Spleen (tissue), 11 donors: Measurements from ENCODE around the gene TUBB8. TPM values are rescaled to one million over a fixed set of nuclear protein-coding genes. Genes with fewer than 3 reads are reported as not detected.

Experiments
- DNase-seq: peaks from one replicate; pipeline ENCODE4 v3.0.0-alpha.2; 2020
- H3K27ac ChIP-seq, 8 donors: fragments of 200-600 bp; sonication (generic) in 7 of 8; 1 replicate in 4 of 8; 2 replicates in 4 of 8; pipeline versions ENCODE4 v1.5.0 to v1.8.0; 2016 to 2021; ENCODE audit warnings: inconsistent platforms in 4 of 8, mild to moderate bottlenecking in 4 of 8, moderate library complexity in 1 of 8
- H3K27me3 ChIP-seq, 7 donors: fragments of 200-600 bp; sonication (generic) in 6 of 7; replicated peaks in 1 of 7; 1 replicate in 4 of 7; 2 replicates in 3 of 7; pipeline versions ENCODE4 v1.5.0 to v1.8.0; 2016 to 2021; ENCODE audit warnings: inconsistent platforms in 3 of 7, mild to moderate bottlenecking in 1 of 7
- H3K36me3 ChIP-seq, 6 donors: fragments of 200-600 bp; sonication (generic) in 5 of 6; 1 replicate in 4 of 6; 2 replicates in 2 of 6; pipeline versions ENCODE4 v1.5.0 to v1.8.0; 2016 to 2021; ENCODE audit warnings: inconsistent platforms in 2 of 6
- H3K4me1 ChIP-seq, 6 donors: fragments of 200-600 bp; sonication (generic) in 5 of 6; 1 replicate in 3 of 6; 2 replicates in 3 of 6; pipeline versions ENCODE4 v1.5.0 to v1.8.0; 2016 to 2021; ENCODE audit warnings: inconsistent platforms in 3 of 6
- H3K4me3 ChIP-seq, 8 donors: fragments of 200-600 bp; sonication (generic) in 7 of 8; 1 replicate in 4 of 8; 2 replicates in 4 of 8; pipeline versions ENCODE4 v1.5.0 to v1.8.0; 2016 to 2021; ENCODE audit warnings: inconsistent platforms in 4 of 8, mild to moderate bottlenecking in 4 of 8, moderate library complexity in 2 of 8
- H3K9me3 ChIP-seq, 8 donors: fragments of 200-600 bp; sonication (generic) in 7 of 8; 1 replicate in 4 of 8; 2 replicates in 4 of 8; pipeline versions ENCODE4 v1.5.0 to v1.8.0; 2016 to 2021; ENCODE audit warnings: inconsistent platforms in 4 of 8
- POLR2A ChIP-seq, 3 donors: fragments of 450-650 bp; IDR thresholded peaks; one replicate each; pipeline ENCODE4 v1.5.1; 2017; ENCODE audit warnings: antibody characterized with exemption in 3 of 3, mild to moderate bottlenecking in 1 of 3
- POLR2AphosphoS5 ChIP-seq, 3 donors: sonication (generic); formaldehyde crosslinking; IDR thresholded peaks; one replicate each; pipeline ENCODE4 v1.5.1; 2017; ENCODE audit warnings: antibody characterized with exemption in 3 of 3
- WGBS, 5 donors: extraction: QIAGEN DNeasy Blood & Tissue Kit in 3 of 5; methylation state at CpG; one replicate each; pipeline versions ENCODE4 v1.1.5 to v1.1.7; 2013 to 2018; 5-methylcytosine and 5-hydroxymethylcytosine counted together
- intact Hi-C: fragments of 100-400 bp; cut with DNase I; formaldehyde crosslinking; loops from one replicate; pipeline ENCODE4 v1.15.0; 2023; ENCODE audit warnings: low total_unique reads
- polyA plus RNA-seq, 3 donors: library from polyadenylated mRNA; stranded (reverse); fragments of 200-250 nt; gene quantifications; one replicate each; pipeline ENCODE4 v1.2.1, GENCODE V29; 2013
- total RNA-seq, 7 donors: library from RNA; depleted of rRNA in 3 of 7; stranded (reverse); fragments of >200 nt in 3 of 7; fragmentation: NEBNext Ultra II Directional in 4 of 7; extraction: Animal tissue kit (Norgen Biotek cat#: 25700) in 4 of 7; gene quantifications; one replicate each; pipeline versions ENCODE4 v1.1.0 to v1.2.1, GENCODE V29; 2016 to 2021
- TF ChIP-seq, protein P1 (sequence below), 11 experiments: fragments of 200-600 bp in 7 of 11; fragments of 450-650 bp in 4 of 11; sonication (generic) in 4 of 11; IDR thresholded peaks in 8 of 11; conservative IDR thresholded peaks in 3 of 11; 1 replicate in 7 of 11; 2 replicates in 4 of 11; pipeline versions ENCODE4 v1.4.0 to v1.8.0; 2016 to 2021; ENCODE audit warnings: antibody characterized with exemption in 11 of 11, inconsistent platforms in 4 of 11, mild to moderate bottlenecking in 1 of 11
- donor health status: healthy with polysubstance abuse.
- donor health status: DM: no; HTN: no; CAD: no; lungs with moderate emphysema.
- donor health status: DM: no; HTN: no; CAD: no.
- donor health status: Bipolar disorder and iron deficiency.
- donor health status: healthy.
- donor health status: DM: no; HTN: no; CAD: no.
- donor health status: DM: yes; HTN: yes; CAD: no.

Gene TUBB8
- total and polyA plus RNA-seq, 10 donors: 0.03 to 1.7 (median 0.68) TPM; not detected in 6

GRCh38 chr10:92846-93245 lies 43.8 kb upstream of the TUBB8 start:
- TF ChIP-seq, protein P1, sequence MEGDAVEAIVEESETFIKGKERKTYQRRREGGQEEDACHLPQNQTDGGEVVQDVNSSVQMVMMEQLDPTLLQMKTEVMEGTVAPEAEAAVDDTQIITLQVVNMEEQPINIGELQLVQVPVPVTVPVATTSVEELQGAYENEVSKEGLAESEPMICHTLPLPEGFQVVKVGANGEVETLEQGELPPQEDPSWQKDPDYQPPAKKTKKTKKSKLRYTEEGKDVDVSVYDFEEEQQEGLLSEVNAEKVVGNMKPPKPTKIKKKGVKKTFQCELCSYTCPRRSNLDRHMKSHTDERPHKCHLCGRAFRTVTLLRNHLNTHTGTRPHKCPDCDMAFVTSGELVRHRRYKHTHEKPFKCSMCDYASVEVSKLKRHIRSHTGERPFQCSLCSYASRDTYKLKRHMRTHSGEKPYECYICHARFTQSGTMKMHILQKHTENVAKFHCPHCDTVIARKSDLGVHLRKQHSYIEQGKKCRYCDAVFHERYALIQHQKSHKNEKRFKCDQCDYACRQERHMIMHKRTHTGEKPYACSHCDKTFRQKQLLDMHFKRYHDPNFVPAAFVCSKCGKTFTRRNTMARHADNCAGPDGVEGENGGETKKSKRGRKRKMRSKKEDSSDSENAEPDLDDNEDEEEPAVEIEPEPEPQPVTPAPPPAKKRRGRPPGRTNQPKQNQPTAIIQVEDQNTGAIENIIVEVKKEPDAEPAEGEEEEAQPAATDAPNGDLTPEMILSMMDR (IDR thresholded peaks at IDR 0.05 in 8 of 11, conservative IDR thresholded peaks at IDR 0.05 in 3 of 11): no peak
- TF ChIP-seq POLR2AphosphoS5 (IDR thresholded peaks at IDR 0.05) (no peak), POLR2A (IDR thresholded peaks at IDR 0.05) (no peak)
- no peak overlapping the region for H3K4me3 ChIP-seq
- intact Hi-C loops: no loop called here

DNA sequence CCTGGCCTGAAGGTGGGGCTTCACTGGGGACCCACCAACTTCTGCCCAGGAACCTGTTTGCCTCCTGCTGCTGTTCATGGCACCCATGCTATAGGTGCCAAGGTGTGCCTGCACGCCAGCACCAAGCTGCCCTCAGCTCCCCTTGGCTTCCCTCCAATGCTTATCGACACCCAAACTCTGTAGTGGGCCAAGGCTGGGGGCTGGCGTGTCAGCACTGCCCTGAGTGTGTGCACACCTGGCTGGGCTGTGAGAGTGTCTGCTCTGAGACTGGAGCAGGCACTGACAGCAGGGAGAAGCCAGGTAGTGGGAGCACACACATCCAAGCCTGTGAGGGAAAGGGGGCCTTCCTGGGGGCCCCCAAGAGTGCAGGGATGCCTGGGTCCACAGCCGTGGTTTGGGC lies 43.1 kb upstream of the TUBB8 start:
- no peak overlapping the region for H3K4me3 ChIP-seq
- no peak overlapping the region for H3K27ac ChIP-seq
- H3K36me3 ChIP-seq: no peaks in the 10 kb centered on the region
- 85 to 91% (median 91%) methylated on average over 1 to 4 of the region's 4 CpGs for WGBS, 5 donors
- no peak for DNase-seq
- TF ChIP-seq POLR2AphosphoS5 (IDR thresholded peaks at IDR 0.05) (no peak), POLR2A (IDR thresholded peaks at IDR 0.05) (no peak)
- TF ChIP-seq, protein P1 (IDR thresholded peaks at IDR 0.05 in 8 of 11, conservative IDR thresholded peaks at IDR 0.05 in 3 of 11): no peak
- H3K4me1 ChIP-seq: no peaks in the 10 kb centered on the region
- no peaks in the 10 kb centered on the region for H3K27me3 ChIP-seq
- peaks cover 12 to 32% (median 31%) of the 10 kb centered on the region in 8 donors for H3K9me3 ChIP-seq
- intact Hi-C loops: no loop called here

More at GRCh38 chr10:92846-93245, 43.8 kb upstream of the TUBB8 start:
- no peak overlapping the region for H3K27ac ChIP-seq
- H3K4me1 ChIP-seq: no peaks in the 10 kb centered on the region
- no peak for DNase-seq
- 88 to 99% (median 91%) methylated on average over 2 of the region's 2 CpGs for WGBS, 5 donors
- H3K36me3 ChIP-seq: no peaks in the 10 kb centered on the region
- no peaks in the 10 kb centered on the region for H3K27me3 ChIP-seq
- peaks cover 12 to 38% (median 37%) of the 10 kb centered on the region in 8 donors for H3K9me3 ChIP-seq

- Histone ChIP-seq H3K27me3 (peaks cover 0 to 5% (median 0%) of the 10 kb centered on the region in 7 donors), H3K4me3 (no peak overlapping the region), H3K27ac (no peak overlapping the region), H3K36me3 (no peaks in the 10 kb centered on the region), H3K9me3 (peaks cover 12 to 24% (median 23%) of the 10 kb centered on the region in 8 donors), H3K4me1 (no peaks in the 10 kb centered on the region)
- no peak for DNase-seq
- TF ChIP-seq, protein P1 (IDR thresholded peaks at IDR 0.05 in 8 of 11, conservative IDR thresholded peaks at IDR 0.05 in 3 of 11): no peak
- TF ChIP-seq POLR2AphosphoS5 (IDR thresholded peaks at IDR 0.05) (no peak), POLR2A (IDR thresholded peaks at IDR 0.05) (no peak)
- WGBS, 5 donors: 83 to 93% (median 87%) methylated on average over 8 of the region's 8 CpGs
- intact Hi-C loops: no loop called here
These were observed 42.2 kb upstream of the TUBB8 start for GRCh38 chr10:91313-91712.

DNA sequence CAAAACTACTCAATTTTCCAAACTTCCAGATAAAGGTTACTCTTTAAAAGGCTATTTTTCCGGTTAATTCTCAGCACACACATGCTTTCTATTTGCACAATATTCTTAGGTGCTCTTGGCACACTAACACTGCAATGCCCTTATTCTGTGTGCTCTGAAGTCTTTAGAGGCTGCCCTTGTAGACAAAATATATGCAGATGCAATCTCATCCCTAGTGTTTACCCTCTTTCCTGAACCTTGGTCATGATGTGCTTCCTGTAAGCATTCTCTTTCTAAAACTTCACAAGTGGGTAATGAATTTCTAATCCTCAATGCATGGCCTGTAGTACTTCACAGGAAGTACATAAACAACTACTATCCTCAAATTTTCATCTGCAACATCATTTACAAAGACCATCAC lies 41.1 kb upstream of the TUBB8 start:
- H3K9me3 ChIP-seq: peaks cover 4 to 13% (median 11%) of the 10 kb centered on the region in 8 donors
- TF ChIP-seq, protein P1 (IDR thresholded peaks at IDR 0.05 in 8 of 11, conservative IDR thresholded peaks at IDR 0.05 in 3 of 11): no peak
- TF ChIP-seq POLR2AphosphoS5 (IDR thresholded peaks at IDR 0.05) (no peak), POLR2A (IDR thresholded peaks at IDR 0.05) (no peak)
- H3K27ac ChIP-seq: no peak overlapping the region
- H3K27me3 ChIP-seq: peaks cover 0 to 8% (median 0%) of the 10 kb centered on the region in 7 donors
- intact Hi-C loops: no loop called here
- 87 to 97% (median 89%) methylated on average over 1 of the region's 1 CpG for WGBS, 5 donors
- no peak for DNase-seq
- H3K4me1 ChIP-seq: no peaks in the 10 kb centered on the region
- H3K4me3 ChIP-seq: no peak overlapping the region
- no peaks in the 10 kb centered on the region for H3K36me3 ChIP-seq
